ENCODE results near the gene MKI67. TPM values are rescaled to one million over a fixed set of nuclear protein-coding genes. Genes with fewer than 3 reads are reported as not detected.

Gene MKI67
- total and polyA plus RNA-seq, 2 donors from 2014 or later = 0.04 to 2.4 TPM

DNA sequence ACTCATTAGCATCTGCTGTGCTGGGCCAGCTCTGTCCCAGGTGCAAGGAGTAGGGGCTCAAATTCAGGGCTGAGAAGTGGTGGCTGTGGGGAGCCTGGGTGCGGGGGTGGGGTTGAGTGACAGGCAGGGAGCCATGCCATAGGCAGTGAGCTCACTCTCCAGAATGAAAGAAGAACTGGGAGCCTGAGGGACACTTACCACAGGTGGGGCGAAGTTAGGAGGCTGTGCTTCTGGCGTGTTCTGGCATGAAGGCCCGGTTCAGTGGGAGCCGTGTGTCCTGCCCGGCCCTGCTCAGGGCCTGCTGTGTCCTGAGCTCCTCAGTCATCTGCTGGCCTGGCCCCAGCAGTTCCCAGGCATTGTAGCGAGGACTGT, 62.5 kb downstream of the MKI67 start:
- peaks cover 0 to 2% (median 0%) of the 10 kb centered on the region in 3 donors for H3K4me1 ChIP-seq (ENCODE audit: control insufficient read depth in 2 of 3, insufficient read depth in 2 of 3, low read depth in 1 of 3, low read length in 3 of 3)
- DNase-seq = peak in 1 of 5 donors; percentile 54
- intact Hi-C loops (cut with DNase I) = no loop called here
- peaks cover 6 to 13% (median 7%) of the 10 kb centered on the region in 3 donors for H3K36me3 ChIP-seq (ENCODE audit: control insufficient read depth in 2 of 3, insufficient read depth in 3 of 3, low read length in 3 of 3)
- no peak for FAIRE-seq
- H3K27ac ChIP-seq (ENCODE audit: low read depth in 2 of 2, low read length in 2 of 2) = peak overlapping the region in 1 of 2 donors; percentile 44
- no peaks in the 10 kb centered on the region for H3K27me3 ChIP-seq (ENCODE audit: control insufficient read depth, insufficient read depth, low read length)
- H3K9ac ChIP-seq (ENCODE audit: low read length in 3 of 3) = no peak overlapping the region
- H3K4me3 ChIP-seq (ENCODE audit: low read length in 3 of 3) = no peak overlapping the region
- TF ChIP-seq, protein P1, sequence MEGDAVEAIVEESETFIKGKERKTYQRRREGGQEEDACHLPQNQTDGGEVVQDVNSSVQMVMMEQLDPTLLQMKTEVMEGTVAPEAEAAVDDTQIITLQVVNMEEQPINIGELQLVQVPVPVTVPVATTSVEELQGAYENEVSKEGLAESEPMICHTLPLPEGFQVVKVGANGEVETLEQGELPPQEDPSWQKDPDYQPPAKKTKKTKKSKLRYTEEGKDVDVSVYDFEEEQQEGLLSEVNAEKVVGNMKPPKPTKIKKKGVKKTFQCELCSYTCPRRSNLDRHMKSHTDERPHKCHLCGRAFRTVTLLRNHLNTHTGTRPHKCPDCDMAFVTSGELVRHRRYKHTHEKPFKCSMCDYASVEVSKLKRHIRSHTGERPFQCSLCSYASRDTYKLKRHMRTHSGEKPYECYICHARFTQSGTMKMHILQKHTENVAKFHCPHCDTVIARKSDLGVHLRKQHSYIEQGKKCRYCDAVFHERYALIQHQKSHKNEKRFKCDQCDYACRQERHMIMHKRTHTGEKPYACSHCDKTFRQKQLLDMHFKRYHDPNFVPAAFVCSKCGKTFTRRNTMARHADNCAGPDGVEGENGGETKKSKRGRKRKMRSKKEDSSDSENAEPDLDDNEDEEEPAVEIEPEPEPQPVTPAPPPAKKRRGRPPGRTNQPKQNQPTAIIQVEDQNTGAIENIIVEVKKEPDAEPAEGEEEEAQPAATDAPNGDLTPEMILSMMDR (IDR thresholded peaks at IDR 0.05; ENCODE audit: borderline replicate concordance, extremely low read depth, insufficient read depth) = no peak
- H3K9me3 ChIP-seq (ENCODE audit: control insufficient read depth in 2 of 3, insufficient read depth in 1 of 3, low read length in 3 of 3) = no peaks in the 10 kb centered on the region

DNA sequence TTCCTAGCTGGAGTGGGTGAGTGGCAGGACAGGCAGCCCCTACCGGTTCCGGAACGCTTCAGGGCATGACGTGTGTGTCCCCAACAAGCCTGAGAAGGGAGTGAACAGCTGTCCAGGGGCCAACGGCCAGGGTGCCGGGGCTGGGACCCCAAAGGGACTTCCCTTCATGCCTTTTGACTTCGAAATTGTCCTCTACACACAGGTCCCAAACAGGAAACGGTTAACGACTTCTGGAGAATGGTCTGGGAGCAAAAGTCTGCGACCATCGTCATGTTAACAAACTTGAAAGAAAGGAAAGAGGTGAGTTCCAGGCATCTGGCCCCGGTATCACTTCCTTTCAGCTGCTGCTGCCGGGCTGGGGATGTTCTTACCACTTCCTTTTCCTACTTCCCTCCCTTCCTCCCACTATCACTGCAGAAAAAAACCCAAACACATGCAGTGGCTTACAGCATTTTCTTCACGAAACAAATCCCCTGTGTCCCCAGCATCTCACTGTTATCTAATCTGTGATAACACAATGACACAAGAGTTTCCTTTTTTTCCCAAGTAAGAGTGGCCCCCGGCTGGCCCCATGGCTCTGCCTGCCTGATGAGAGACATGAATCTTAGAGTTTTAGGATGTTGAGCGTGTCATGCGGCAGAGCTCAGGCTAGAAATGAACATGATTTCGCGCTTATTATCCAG, 63.2 kb downstream of the MKI67 start:
- intact Hi-C loops (cut with DNase I) = no loop called here

DNA sequence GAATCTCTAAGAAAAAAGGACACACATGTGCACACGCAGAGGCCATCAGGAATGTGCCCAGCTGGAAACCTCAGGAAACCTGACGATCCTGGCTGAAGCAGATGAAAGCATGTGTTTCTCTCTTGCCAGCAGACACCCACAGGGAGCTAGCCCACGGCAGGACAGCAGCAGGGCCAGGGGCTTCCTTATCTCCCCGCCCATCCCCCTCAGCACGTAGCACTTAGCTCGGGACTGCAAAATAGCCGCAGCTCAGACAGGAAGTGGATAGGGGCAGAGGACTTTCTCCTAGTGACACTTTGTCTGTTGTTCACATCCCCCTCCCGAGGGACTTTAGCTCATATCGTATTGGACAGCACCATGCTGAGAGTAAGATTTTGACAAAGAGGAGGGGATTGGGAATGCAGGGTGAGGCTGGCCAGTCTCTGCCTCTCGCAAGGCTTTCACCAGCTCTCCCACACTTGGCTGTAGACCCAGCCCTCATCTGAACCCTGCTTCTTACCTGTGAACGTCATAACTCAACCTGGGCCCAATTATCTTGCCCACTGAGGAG, 63.8 kb downstream of the MKI67 start:
- Histone ChIP-seq H3K27ac (ENCODE audit: low read depth in 2 of 2, low read length in 2 of 2) (no peak overlapping the region), H3K9ac (ENCODE audit: low read length in 3 of 3) (no peak overlapping the region), H3K36me3 (ENCODE audit: control insufficient read depth in 2 of 3, insufficient read depth in 3 of 3, low read length in 3 of 3) (peaks cover 6 to 8% (median 7%) of the 10 kb centered on the region in 3 donors), H3K9me3 (ENCODE audit: control insufficient read depth in 2 of 3, insufficient read depth in 1 of 3, low read length in 3 of 3) (no peaks in the 10 kb centered on the region), H3K4me3 (ENCODE audit: low read length in 3 of 3) (no peak overlapping the region), H3K27me3 (ENCODE audit: control insufficient read depth, insufficient read depth, low read length) (no peaks in the 10 kb centered on the region), H3K4me1 (ENCODE audit: control insufficient read depth in 2 of 3, insufficient read depth in 2 of 3, low read depth in 1 of 3, low read length in 3 of 3) (peaks cover 0 to 2% (median 0%) of the 10 kb centered on the region in 3 donors)
- intact Hi-C loops (cut with DNase I) = no loop called here
- no peak for FAIRE-seq
- TF ChIP-seq, protein P1 (IDR thresholded peaks at IDR 0.05; ENCODE audit: borderline replicate concordance, extremely low read depth, insufficient read depth) = no peak
- peak in 4 of 5 donors; percentile 41 to 69 (median 54) for DNase-seq

More for the DNA sequence above, 63.2 kb downstream of the MKI67 start:
- TF ChIP-seq, protein P1 (IDR thresholded peaks at IDR 0.05; ENCODE audit: borderline replicate concordance, extremely low read depth, insufficient read depth) = no peak
- DNase-seq (peak in 3 of 5 donors; percentile 16 to 71 (median 60)), FAIRE-seq (no peak)
- no peak overlapping the region for H3K27ac ChIP-seq (ENCODE audit: low read depth in 2 of 2, low read length in 2 of 2)
- peaks cover 6 to 10% (median 7%) of the 10 kb centered on the region in 3 donors for H3K36me3 ChIP-seq (ENCODE audit: control insufficient read depth in 2 of 3, insufficient read depth in 3 of 3, low read length in 3 of 3)
- no peaks in the 10 kb centered on the region for H3K27me3 ChIP-seq (ENCODE audit: control insufficient read depth, insufficient read depth, low read length)
- H3K4me1 ChIP-seq (ENCODE audit: control insufficient read depth in 2 of 3, insufficient read depth in 2 of 3, low read depth in 1 of 3, low read length in 3 of 3) = peaks cover 0 to 2% (median 0%) of the 10 kb centered on the region in 3 donors
- H3K4me3 ChIP-seq (ENCODE audit: low read length in 3 of 3) = peak overlapping the region in 1 of 3 donors; percentile 27
- H3K9ac ChIP-seq (ENCODE audit: low read length in 3 of 3) = no peak overlapping the region
- H3K9me3 ChIP-seq (ENCODE audit: control insufficient read depth in 2 of 3, insufficient read depth in 1 of 3, low read length in 3 of 3) = no peaks in the 10 kb centered on the region
